Activated CD4-positive, alpha-beta memory T cell treated with anti-CD3 and anti-CD28 coated beads for 36 hours (primary cell): Measurements from ENCODE around the gene DUSP5. TPM values are rescaled to one million over a fixed set of nuclear protein-coding genes. Genes with fewer than 3 reads are reported as not detected.
"Not testable (repeated sequence)": the region's sequence is repeated elsewhere in the genome, so short reads cannot be mapped to it uniquely, and the experiment has no call there.

Experiments
- CTCF ChIA-PET: fragments of 350-600 bp; sonication (Branson Sonifier 250); formaldehyde crosslinking; loops from one replicate; lab custom pipeline; 2021; ENCODE audit warnings: antibody characterized with exemption, inconsistent platforms; lab: Charles Lee
- POLR2A ChIA-PET: fragments of 350-600 bp; sonication (Branson Sonifier 250); formaldehyde crosslinking; loops from one replicate; lab custom pipeline; 2021; ENCODE audit warnings: antibody characterized with exemption; lab: Charles Lee
- DNase-seq: peaks from one replicate; pipeline ENCODE4 v3.0.0-alpha.2; 2020
- H3K27ac Mint-ChIP-seq: one replicate; pipeline ENCODE4 v1.8.0; 2021; ENCODE audit warnings: mixed read lengths
- H3K27me3 Mint-ChIP-seq: one replicate; pipeline ENCODE4 v1.8.0; 2021; ENCODE audit warnings: mixed read lengths
- H3K36me3 Mint-ChIP-seq: one replicate; pipeline ENCODE4 v1.8.0; 2021; ENCODE audit warnings: mixed read lengths
- H3K4me1 Mint-ChIP-seq: one replicate; pipeline ENCODE4 v1.8.0; 2021; ENCODE audit warnings: low read depth, mixed read lengths
- H3K4me3 Mint-ChIP-seq: one replicate; pipeline ENCODE4 v1.8.0; 2021; ENCODE audit warnings: mild to moderate bottlenecking, mixed read lengths
- H3K9me3 Mint-ChIP-seq: one replicate; pipeline ENCODE4 v1.8.0; 2021; ENCODE audit warnings: mixed read lengths
- intact Hi-C: fragments of 100-400 bp; cut with micrococcal nuclease; formaldehyde crosslinking; loops from one replicate; pipeline ENCODE4 v1.15.1; 2023
- total RNA-seq, 2 experiments: library from RNA; stranded (reverse); gene quantifications; one replicate each; pipeline ENCODE4 v1.2.3, GENCODE V29; 2021

Gene DUSP5
- total RNA-seq, 2 experiments from 2014 or later = 171 to 176 TPM

DNA sequence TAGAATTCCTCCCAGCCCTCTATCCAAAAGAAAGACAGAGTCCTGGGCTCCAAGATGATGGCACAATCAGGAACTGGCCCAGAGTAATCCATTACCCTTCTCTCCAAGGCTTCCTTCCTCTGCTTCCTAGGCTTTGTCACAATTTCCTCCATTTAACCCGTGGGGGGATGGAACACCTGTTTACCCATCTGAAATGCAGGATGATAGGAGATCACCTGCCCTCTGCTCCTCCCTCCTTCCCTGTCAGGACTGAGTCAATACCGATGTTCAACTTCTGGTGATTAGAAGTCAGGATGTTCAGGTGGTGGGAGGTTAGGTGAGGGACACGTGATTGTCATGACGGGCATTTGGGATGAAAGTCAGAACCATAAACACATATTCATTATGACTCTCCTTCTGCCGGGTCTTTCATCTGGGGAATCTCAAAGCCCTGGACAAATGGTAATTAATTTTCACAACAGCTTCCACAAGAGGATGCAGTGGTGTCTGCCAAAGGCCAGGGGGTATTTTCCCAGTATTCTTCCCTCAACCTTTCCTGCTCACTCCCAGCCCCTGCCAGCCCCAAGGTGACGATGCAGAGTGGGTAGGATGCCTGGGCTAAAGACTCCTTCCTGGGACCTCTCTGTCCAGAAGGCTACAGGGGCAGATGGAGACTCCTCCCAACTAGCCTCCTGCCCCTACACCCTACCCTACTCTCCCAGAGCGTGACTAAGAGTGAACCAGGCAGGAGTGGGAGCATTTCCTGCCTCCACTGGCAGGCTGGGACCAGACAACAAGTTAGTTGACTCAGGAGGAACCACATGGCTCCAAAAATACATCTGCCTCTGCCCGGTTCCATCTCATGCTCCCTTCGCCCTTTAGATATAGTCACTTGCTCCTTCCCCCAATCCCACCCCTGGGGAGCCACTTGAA lies 27.9 kb downstream of the DUSP5 start:
- intact Hi-C loops = no loop called here
- POLR2A ChIA-PET = no interaction called here
- CTCF ChIA-PET = no interaction called here
- H3K9me3 Mint-ChIP-seq = no peaks in the 10 kb centered on the region
- peaks cover 70% of the 10 kb centered on the region for H3K4me1 Mint-ChIP-seq
- peak overlapping the region; percentile 36 for H3K27ac Mint-ChIP-seq
- peak; percentile 48 for DNase-seq
- peaks cover 7% of the 10 kb centered on the region for H3K36me3 Mint-ChIP-seq
- H3K27me3 Mint-ChIP-seq = no peaks in the 10 kb centered on the region
- H3K4me3 Mint-ChIP-seq = no peak overlapping the region

DNA sequence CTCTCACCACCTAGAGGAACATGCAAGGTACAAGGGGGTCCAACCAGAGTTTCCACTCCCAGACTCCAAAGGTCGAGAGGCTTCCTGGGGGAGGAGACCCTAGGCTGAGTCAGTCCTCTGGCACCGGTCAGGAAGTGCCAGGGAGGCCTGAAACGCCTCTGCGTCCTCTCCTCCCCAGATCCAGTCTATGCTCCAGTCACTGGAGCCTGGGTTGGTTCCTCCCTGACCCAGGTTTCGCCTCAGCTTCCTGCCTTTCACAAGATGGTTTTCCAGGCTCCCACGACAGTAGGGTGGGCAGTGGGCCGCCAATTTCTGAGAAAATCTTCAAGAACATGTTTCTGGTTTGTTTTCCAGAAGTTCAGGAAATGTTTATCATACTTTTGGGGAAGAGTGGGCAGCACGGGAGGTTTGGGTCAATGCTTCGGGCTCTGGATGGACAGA lies 30.0 kb downstream of the DUSP5 start:
- Mint-ChIP-seq H3K27me3 (no peaks in the 10 kb centered on the region), H3K9me3 (no peaks in the 10 kb centered on the region), H3K27ac (peak overlapping the region; percentile 77), H3K4me1 (peaks cover 65% of the 10 kb centered on the region), H3K36me3 (peaks cover 5% of the 10 kb centered on the region), H3K4me3 (no peak overlapping the region)
- POLR2A ChIA-PET = interaction anchor here (0.9 kb wide), 2 partner anchors 24 to 29 kb away, joined by 3 read pairs; no protein-coding TSS in a partner anchor
- CTCF ChIA-PET = no interaction called here
- DNase-seq = peak; percentile 7
- intact Hi-C loops = loop anchor here (1.0 to 2.0 kb wide), 2 partner anchors 9 to 113 kb away; no protein-coding TSS in a partner anchor

DNA sequence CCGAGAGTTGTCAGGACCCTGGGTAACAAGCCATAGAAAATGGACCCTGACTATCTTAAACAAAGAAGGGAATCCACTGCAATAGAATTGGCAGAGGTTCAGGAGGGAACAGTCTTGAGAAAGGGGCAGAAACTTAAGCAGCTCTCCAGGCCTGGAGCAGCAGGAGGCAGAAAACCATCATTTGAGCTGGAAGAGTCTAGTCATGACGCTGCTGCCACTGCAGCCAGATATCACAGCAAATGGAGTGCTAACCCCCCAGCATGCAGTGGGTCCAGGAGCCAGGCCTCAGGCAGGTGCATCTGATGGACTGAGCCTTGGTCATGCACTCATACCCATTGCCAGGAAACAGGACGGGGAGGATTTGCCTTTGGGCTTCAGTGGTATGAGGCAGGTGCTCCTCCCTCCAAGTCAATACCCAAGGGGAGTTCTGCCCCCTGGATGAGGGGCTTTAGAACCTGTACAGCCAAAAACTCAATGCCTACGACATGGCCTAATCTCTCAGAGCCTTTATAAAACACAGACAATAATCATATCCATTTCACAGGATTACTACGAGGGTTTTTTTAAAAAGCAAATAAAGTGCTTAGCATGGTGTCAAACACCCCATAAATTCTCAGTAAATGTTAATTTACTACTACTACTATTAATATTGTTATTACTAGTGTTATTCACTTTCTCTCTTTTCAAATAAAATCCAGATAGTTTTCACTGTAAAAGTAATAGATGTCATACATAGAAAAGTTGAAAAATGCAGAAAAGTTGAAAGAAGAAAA lies 30.7 kb downstream of the DUSP5 start:
- POLR2A ChIA-PET = interaction anchor here (0.9 to 1.7 kb wide), 7 partner anchors 11 to 202 kb away, joined by 3 to 11 read pairs (median 4); no protein-coding TSS in a partner anchor
- intact Hi-C loops = loop anchor here (1.0 to 2.0 kb wide), 2 partner anchors 8 to 114 kb away; no protein-coding TSS in a partner anchor
- H3K27me3 Mint-ChIP-seq = no peaks in the 10 kb centered on the region
- DNase-seq = peak; percentile 25
- peaks cover 5% of the 10 kb centered on the region for H3K36me3 Mint-ChIP-seq
- CTCF ChIA-PET = interaction anchor here (0.7 to 1.7 kb wide), 5 partner anchors 15 to 222 kb away, joined by 3 to 4 read pairs (median 3); no protein-coding TSS in a partner anchor
- H3K4me1 Mint-ChIP-seq = peaks cover 66% of the 10 kb centered on the region
- no peak overlapping the region for H3K4me3 Mint-ChIP-seq
- H3K9me3 Mint-ChIP-seq = no peaks in the 10 kb centered on the region
- peak overlapping the region; percentile 85 for H3K27ac Mint-ChIP-seq

DNA sequence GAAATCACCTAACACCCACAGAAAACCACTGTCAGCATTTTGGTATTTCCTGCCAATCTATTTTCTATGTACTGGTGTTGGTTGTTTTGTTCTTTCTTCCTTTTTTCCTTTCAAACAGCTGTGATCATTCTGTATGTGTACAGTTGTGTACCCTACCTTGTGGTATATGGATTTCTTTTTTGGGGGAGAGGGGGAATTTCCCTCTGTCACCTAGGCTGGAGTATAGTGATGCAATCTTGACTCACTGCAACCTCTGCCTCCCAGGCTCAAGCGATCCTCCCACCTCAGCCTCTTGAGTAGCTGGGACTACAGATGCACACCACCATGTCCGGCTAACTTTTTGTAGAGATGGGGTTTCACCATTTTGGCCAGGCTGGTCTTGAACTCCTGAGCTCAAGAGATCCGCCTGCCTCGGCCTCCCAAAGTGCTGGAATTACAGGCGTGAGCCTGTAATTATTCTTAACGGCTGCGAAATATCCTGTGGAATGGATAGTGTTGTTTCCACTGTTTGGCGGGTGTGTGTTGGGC lies 31.4 kb downstream of the DUSP5 start:
- H3K9me3 Mint-ChIP-seq, H3K36me3 Mint-ChIP-seq, H3K27me3 Mint-ChIP-seq: not testable (repeated sequence)
- peaks cover 61% of the 10 kb centered on the region for H3K4me1 Mint-ChIP-seq
- intact Hi-C loops = loop anchor here (1.0 to 2.0 kb wide), 5 partner anchors 7 to 172 kb away; no protein-coding TSS in a partner anchor
- CTCF ChIA-PET = interaction anchor here (0.7 to 1.7 kb wide), 5 partner anchors 16 to 223 kb away, joined by 3 to 4 read pairs (median 3); no protein-coding TSS in a partner anchor
- peak overlapping the region; percentile 85 for H3K27ac Mint-ChIP-seq
- POLR2A ChIA-PET = interaction anchor here (0.6 to 1.7 kb wide), 9 partner anchors 11 to 203 kb away, joined by 3 to 11 read pairs (median 3); no protein-coding TSS in a partner anchor
- H3K4me3 Mint-ChIP-seq = peak overlapping the region; percentile 46
- DNase-seq = peak; percentile 67

DNA sequence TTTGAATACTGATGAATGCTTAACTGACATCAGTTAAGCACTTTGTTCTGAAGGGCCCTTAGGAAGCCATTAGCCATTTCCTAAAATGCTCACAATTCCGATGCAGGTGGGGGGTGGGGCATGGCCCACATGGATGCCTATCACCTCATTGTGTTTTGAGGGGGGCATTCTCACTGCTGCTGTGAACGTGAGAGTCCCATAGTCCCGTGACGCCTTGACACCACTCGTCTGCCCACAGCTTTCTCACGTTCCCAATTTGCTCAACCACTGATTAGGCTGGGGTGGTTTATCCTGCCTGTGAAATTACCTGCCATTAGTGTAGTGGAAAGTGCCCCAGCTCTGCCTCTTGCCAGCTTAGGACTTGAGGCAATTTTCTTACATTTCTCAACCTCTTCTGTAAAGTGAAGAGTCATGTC lies 31.9 kb downstream of the DUSP5 start:
- Mint-ChIP-seq H3K27ac (peak overlapping the region; percentile 85), H3K27me3 (no peaks in the 10 kb centered on the region), H3K36me3 (peaks cover 3% of the 10 kb centered on the region), H3K9me3 (no peaks in the 10 kb centered on the region), H3K4me3 (peak overlapping the region; percentile 46), H3K4me1 (peaks cover 59% of the 10 kb centered on the region)
- ChIA-PET POLR2A (interaction anchor here (0.6 to 1.7 kb wide), 9 partner anchors 10 to 203 kb away, joined by 3 to 11 read pairs (median 3); no protein-coding TSS in a partner anchor), CTCF (interaction anchor here (0.7 to 1.7 kb wide), 5 partner anchors 16 to 223 kb away, joined by 3 to 4 read pairs (median 3); no protein-coding TSS in a partner anchor)
- peak; percentile 50 for DNase-seq
- intact Hi-C loops = loop anchor here (1.0 to 10.0 kb wide), 5 partner anchors 18 to 455 kb away; no protein-coding TSS in a partner anchor

DNA sequence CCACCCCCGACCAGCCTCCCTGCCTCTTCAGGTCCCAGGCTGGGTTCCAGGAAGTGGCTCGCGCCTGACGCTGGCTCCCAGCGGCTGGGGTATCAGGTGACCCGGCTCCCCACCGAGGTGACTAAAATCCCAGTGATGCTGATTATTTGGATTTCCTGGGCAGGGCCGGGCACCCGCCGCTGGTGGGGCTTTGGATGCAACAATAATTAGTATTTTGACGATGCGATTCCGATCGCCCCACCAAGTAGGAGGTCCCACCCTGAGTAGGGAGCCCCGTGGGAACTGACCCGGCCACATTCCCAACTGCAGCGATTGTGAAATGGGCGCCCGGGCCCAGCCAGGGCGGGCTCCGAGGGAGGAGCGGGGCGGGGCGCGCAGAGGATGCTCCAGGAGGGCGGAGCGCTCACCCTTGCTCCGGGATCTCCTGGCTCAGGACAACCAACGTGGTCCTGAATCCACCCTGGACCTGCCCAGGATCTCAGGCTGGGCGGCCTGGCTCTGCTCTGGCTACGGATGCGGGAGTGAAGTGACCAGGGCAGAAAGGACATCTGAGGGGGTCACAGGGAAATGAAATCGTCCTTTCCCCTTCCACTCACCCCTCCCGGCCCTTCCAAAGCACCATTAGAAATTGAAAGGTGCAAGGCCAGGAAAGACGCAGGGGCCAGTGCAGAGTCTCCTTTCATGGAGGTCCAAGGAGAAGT lies 32.6 kb downstream of the DUSP5 start:
- ChIA-PET CTCF (interaction anchor here (1.7 kb wide), 1 partner anchor 176 kb away, joined by 6 read pairs; no protein-coding TSS in a partner anchor), POLR2A (interaction anchor here (1.7 kb wide), 1 partner anchor 29 kb away, joined by 5 read pairs; no protein-coding TSS in a partner anchor)
- Mint-ChIP-seq H3K36me3 (peaks cover 2% of the 10 kb centered on the region), H3K27ac (no peak overlapping the region), H3K4me1 (peaks cover 60% of the 10 kb centered on the region), H3K9me3 (no peaks in the 10 kb centered on the region), H3K4me3 (no peak overlapping the region), H3K27me3 (no peaks in the 10 kb centered on the region)
- DNase-seq = peak; percentile 50
- intact Hi-C loops = loop anchor here (10.0 kb wide), 1 partner anchor 455 kb away; no protein-coding TSS in a partner anchor

DNA sequence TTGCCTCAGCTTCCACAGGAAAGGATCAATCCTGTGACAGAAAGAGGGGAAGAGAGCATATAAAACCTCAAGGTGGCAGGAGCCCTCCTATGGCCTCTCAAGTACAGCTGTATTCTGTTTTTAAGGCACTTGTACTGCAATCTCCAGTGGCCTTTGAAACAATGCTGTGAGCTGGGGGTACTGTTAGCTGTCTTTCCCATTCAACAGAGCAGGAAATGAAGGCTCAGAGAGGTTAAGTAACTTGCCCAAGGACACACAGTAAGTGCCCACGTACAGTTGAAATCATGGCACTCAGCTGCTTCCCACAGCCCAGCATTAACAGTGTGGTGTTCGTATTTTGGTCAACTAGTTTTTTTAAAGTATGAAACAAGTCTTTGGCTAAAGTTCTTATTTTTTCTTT lies 34.0 kb downstream of the DUSP5 start:
- POLR2A ChIA-PET = no interaction called here
- no peak overlapping the region for H3K4me3 Mint-ChIP-seq
- H3K27me3 Mint-ChIP-seq = no peaks in the 10 kb centered on the region
- H3K27ac Mint-ChIP-seq = no peak overlapping the region
- CTCF ChIA-PET = interaction anchor here (1.7 kb wide), 1 partner anchor 177 kb away, joined by 6 read pairs; no protein-coding TSS in a partner anchor
- H3K36me3 Mint-ChIP-seq = no peaks in the 10 kb centered on the region
- intact Hi-C loops = loop anchor here (10.0 kb wide), 1 partner anchor 457 kb away; no protein-coding TSS in a partner anchor
- H3K4me1 Mint-ChIP-seq = peaks cover 61% of the 10 kb centered on the region
- no peaks in the 10 kb centered on the region for H3K9me3 Mint-ChIP-seq
- DNase-seq = no peak

DNA sequence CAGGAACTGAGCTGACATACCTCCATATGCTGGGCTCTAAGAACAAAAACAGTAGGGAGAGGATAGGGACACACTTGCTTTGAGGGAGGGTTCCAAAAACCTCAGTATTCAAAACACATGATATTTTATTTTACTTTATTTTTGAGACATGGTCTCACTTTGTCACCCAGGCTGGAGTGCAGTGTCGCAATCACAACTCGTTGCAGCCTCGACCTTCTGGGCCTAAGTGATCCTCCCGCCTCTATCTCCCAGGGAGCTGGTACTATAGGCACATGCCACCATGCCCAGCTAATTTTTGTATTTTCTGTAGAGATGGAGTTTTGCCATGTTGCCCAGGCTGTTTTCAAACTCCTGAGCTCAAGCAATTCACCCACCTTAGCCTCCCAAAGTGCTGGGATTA lies 34.9 kb downstream of the DUSP5 start:
- H3K9me3 Mint-ChIP-seq, H3K27ac Mint-ChIP-seq, H3K36me3 Mint-ChIP-seq, CTCF ChIA-PET, DNase-seq, H3K27me3 Mint-ChIP-seq, POLR2A ChIA-PET, H3K4me3 Mint-ChIP-seq: not testable (repeated sequence)
- peaks cover 58% of the 10 kb centered on the region for H3K4me1 Mint-ChIP-seq
- intact Hi-C loops = loop anchor here (10.0 kb wide), 1 partner anchor 458 kb away; no protein-coding TSS in a partner anchor

DNA sequence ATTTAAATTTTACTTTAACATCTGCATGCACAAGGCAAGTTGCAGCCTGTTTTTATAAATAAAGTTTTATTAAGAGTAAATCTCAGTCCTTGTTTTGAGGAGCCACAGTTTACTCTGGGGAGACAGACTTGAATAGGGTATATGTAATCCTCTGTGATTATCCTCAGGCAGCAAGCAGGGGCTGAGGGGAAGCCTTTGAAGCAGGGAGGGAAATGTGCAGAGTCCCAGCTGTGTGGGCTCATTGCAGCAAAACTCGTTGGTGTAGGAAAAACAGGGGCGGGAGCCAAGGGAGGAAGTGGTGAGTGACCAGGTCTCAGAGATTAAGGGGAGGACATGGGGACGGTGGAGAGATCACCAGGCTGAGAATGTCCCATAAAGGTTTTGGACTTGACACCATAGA lies 35.4 kb downstream of the DUSP5 start:
- H3K4me3 Mint-ChIP-seq = no peak overlapping the region
- POLR2A ChIA-PET = no interaction called here
- DNase-seq = no peak
- intact Hi-C loops = loop anchor here (10.0 kb wide), 1 partner anchor 458 kb away; no protein-coding TSS in a partner anchor
- H3K27me3 Mint-ChIP-seq = no peaks in the 10 kb centered on the region
- CTCF ChIA-PET = no interaction called here
- no peaks in the 10 kb centered on the region for H3K9me3 Mint-ChIP-seq
- H3K27ac Mint-ChIP-seq = no peak overlapping the region
- H3K4me1 Mint-ChIP-seq = peaks cover 53% of the 10 kb centered on the region
- H3K36me3 Mint-ChIP-seq = no peaks in the 10 kb centered on the region

DNA sequence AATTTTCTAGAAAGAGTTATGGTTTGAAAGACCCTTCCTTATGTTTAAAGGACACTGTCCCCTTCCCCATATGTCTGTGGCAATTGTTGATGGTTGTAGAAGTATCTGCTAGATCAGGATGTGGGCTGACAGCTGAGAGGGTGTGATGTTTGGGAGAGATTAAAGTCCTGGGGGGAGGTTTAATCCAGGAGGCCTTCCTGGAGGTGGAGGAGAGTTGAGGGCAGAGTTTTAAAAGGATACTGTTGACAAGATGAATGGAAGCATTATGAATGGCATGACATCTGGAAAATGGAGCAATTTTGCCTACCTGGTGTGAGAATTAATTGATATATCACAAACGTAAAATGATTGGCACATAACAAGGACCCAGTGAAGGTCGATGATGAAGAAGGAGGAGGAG lies 36.9 kb downstream of the DUSP5 start:
- intact Hi-C loops = loop anchor here (10.0 kb wide), 1 partner anchor 460 kb away; no protein-coding TSS in a partner anchor
- Mint-ChIP-seq H3K4me3 (peak overlapping the region; percentile 12), H3K27me3 (no peaks in the 10 kb centered on the region), H3K9me3 (no peaks in the 10 kb centered on the region), H3K4me1 (peaks cover 40% of the 10 kb centered on the region), H3K27ac (no peak overlapping the region), H3K36me3 (no peaks in the 10 kb centered on the region)
- DNase-seq = no peak
- ChIA-PET POLR2A (interaction anchor here (0.6 to 2.0 kb wide), 2 partner anchors 120 to 179 kb away, joined by 3 to 9 read pairs; no protein-coding TSS in a partner anchor), CTCF (interaction anchor here (0.9 to 1.6 kb wide), 2 partner anchors 12 to 33 kb away, joined by 3 read pairs; no protein-coding TSS in a partner anchor)
